Hypothalamus (tissue), 51 donors: Measurements from ENCODE around the gene SAMD13.

Source experiments
- DNase-seq, 51 donors: peaks; one replicate each; lab custom pipeline; 2025; lab: John Stamatoyannopoulos, UW

Gene SAMD13

GRCh38 chr1:84330125-84330984 is 28.8 kb downstream of the SAMD13 start:
- no peak for DNase-seq

- DNase-seq = no peak
Observed at GRCh38 chr1:84339503-84339902, 38.0 kb downstream of the SAMD13 start.

GRCh38 chr1:84344286-84344685 is 42.8 kb downstream of the SAMD13 start:
- no peak for DNase-seq

DNA sequence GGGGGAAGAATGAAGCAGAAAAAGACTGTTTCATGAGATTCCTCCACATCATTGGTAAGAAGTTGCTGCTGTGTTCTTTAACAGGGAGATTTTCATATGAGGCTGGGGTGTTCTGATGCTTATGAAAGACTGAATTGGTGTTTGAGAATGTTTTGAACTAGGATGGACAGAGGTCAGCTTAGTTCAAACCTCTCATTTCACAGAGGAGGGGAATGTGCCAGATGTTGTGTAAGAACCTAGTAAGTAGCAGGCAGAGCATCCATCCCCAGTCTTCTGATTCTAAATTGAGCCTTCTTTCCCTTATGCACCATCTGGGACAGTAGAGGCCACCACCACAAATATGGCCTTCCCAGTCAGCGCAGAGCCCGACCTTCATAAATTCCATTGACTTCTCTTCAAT is 43.7 kb downstream of the SAMD13 start:
- DNase-seq = no peak

DNA sequence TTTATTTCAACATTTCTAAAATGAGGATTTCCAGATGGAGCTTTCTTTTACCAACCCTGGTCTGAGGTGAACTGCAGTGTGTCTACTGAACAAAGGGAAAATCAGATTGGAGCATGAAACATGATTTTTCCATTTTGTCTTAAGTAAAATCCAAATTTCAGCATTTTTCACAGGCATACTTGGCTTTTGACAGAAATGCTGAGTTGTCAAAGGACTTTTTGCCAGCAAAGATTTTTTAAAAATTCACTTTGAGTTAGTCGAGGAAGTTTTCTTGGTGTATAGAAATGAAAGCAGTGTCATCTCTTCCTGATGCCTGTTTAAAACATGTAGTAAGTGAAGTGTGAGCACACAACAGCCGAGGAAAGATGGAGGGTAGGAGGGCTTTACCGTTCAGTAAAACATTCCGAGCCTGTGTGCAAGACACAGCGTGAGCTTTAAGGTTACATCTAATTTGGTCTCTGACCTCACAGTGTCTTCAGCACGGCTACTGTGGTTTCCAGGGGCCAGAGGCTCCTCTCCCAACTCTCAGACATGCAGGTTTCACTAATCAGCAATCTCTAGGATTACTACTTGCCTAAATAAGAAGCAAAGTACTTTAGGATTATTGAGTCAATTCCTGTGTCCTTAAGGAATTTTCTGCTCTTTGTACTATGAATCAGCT is 45.9 kb downstream of the SAMD13 start:
- DNase-seq = no peak

DNA sequence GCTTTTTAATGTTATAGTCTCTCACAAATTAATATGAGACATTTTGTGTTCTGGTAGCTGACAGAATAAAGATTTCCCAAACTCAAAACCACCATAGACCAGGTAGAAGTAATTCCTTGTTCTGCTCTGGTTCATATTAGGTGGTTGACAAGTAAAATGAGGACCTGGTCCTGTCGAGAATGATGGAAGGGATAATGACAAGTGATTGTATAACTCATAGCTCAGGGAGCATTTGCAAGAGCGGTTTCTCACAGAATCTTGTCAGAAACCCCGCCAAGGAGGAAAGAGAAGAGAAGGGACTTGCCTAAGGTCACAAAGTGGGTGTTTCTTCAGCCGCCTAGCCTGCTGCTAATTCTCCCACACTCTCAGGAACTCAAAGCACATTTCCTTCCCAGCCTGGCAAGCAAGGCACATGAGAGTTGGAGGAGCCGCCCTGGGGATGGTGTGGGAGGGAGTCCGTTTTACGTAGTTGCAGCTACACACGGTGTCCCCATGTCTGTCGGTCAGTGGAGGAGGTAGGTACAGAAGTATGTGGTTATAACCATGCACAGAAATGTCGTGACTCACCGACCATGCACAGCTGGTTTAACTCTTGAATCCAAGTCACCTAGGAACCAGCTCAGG is 46.5 kb downstream of the SAMD13 start:
- no peak for DNase-seq

DNA sequence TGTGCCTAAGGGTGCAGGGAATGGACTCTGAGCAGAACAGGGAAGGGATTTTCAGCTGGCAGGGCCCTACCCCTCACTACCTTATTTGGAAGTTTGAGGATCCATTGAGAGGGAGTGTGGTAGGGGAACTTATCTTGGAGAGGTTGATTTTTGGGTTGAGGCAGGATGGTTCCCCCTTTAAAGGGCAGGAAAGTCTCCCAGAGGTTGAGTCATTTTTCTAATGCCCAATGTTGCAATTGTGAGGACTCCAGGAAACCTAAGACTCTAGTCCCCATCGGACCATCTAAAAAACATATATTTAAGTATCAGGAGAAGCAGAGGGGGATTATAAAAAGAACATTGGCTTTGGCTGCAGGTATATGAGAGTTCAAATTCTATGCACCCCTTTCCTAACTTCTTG is 47.3 kb downstream of the SAMD13 start:
- DNase-seq = no peak

DNA sequence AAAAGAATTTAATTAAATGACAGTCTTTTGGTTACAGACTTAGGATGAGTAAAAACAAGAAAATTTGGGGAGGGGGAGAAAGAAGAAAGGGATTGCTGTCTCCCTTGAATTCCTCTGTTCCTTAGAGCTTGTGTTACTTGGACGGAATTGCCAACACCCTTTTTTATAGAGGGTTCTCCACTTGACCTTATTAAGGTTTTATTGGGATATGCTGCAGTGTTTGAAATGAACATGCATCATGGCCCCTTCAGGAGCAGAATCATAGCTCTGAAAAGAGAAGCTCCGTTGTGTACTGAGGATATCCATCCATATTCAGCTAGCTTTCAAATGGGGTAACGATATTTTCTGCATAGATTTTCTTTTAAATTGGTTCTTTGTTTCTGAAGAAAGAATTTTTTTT is 48.6 kb downstream of the SAMD13 start:
- DNase-seq = peak in 1 of 51 donors; percentile 34

DNA sequence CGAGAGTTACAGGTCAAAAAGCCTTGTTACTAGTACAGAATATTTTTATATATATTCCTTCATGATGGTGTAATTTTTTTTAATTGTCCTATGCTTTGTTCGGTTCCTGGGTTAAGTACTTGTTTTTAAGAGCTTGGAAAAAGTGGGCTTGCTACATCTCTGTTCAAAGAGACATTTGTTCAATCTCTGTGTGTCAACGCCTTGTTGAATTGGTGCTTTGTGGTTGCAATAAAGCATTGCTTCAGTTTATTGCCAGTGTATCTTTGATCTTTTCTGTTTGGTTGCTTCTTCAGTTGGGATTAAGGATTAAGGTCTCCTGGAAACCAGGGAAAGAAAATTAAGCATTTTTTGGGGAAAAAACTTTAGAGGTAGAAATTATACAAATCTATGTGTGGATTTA is 49.0 kb downstream of the SAMD13 start:
- DNase-seq = peak in 3 of 51 donors; percentile 1 to 28 (median 13)

- peak in 1 of 51 donors; percentile 37 for DNase-seq
Observed at GRCh38 chr1:84352298-84353106, 51.0 kb downstream of the SAMD13 start.

- DNase-seq = peak in 3 of 51 donors; percentile 1 to 20 (median 14)
Observed at GRCh38 chr1:84353695-84354094, 52.2 kb downstream of the SAMD13 start.

GRCh38 chr1:84355556-84355955 is 54.0 kb downstream of the SAMD13 start:
- no peak for DNase-seq

GRCh38 chr1:84356881-84357280 is 55.4 kb downstream of the SAMD13 start:
- no peak for DNase-seq

GRCh38 chr1:84358695-84359094 is 57.2 kb downstream of the SAMD13 start:
- no peak for DNase-seq

GRCh38 chr1:84360316-84360715 is 58.8 kb downstream of the SAMD13 start:
- DNase-seq = no peak

DNA sequence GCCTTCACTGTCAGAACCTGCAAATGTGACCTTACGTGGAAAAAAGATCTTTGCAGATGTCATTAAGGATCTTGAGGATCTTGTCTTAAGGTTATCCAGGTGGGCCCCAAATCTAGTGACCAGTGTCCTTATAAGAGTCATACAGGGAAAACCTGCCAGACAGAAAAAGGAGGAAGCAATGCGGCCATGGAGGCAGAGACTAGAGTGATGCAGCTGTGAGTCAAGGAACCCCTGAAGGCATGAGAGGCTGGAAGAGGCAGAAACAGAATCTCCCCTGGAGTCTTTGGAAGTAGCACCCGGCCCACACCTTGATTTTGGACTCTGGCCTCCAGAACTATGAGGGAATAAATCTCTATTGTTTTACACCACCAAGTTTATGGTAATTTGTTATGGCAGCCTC is 60.3 kb downstream of the SAMD13 start:
- DNase-seq = no peak

GRCh38 chr1:84363019-84363418 is 61.5 kb downstream of the SAMD13 start:
- DNase-seq = peak in 14 of 51 donors; percentile 1 to 43 (median 12)

GRCh38 chr1:84363622-84364021 is 62.1 kb downstream of the SAMD13 start:
- DNase-seq = no peak

- no peak for DNase-seq
Observed at GRCh38 chr1:84365225-84366221, 64.0 kb downstream of the SAMD13 start.
